ENCODE measurements around the gene COL23A1.
"Not testable (repeated sequence)": the region's sequence is repeated elsewhere in the genome, so short reads cannot be mapped to it uniquely, and the experiment has no call there.

Gene COL23A1

GRCh38 chr5:178230879-178231538 is 359.2 kb downstream of the COL23A1 start:
- no peak for DNase-seq (ENCODE audit: insufficient read length, low spot score)
- TF ChIP-seq POU2F2 (IDR thresholded peaks at IDR 0.05; ENCODE audit: low read depth, low read length) (no peak), POLR2A (IDR thresholded peaks at IDR 0.05; ENCODE audit: low read depth, low read length) (no peak), TAF1 (IDR thresholded peaks at IDR 0.05; ENCODE audit: low read depth, low read length) (no peak), PAX5 (IDR thresholded peaks at IDR 0.05; ENCODE audit: insufficient read depth, low read length, severe bottlenecking) (no peak), SPI1 (IDR thresholded peaks at IDR 0.05; ENCODE audit: low read depth, low read length) (no peak), POLR2AphosphoS5 (IDR thresholded peaks at IDR 0.05; ENCODE audit: low read depth, low read length) (no peak)
- peak; percentile 40 for FAIRE-seq

- TF ChIP-seq SPI1 (IDR thresholded peaks at IDR 0.05; ENCODE audit: low read depth, low read length) = no peak
- TF ChIP-seq POU2F2 (IDR thresholded peaks at IDR 0.05; ENCODE audit: low read depth, low read length) = no peak
- no peak for TF ChIP-seq POLR2AphosphoS5 (IDR thresholded peaks at IDR 0.05; ENCODE audit: low read depth, low read length)
- no peak for TF ChIP-seq TAF1 (IDR thresholded peaks at IDR 0.05; ENCODE audit: low read depth, low read length)
- no peak for TF ChIP-seq PAX5 (IDR thresholded peaks at IDR 0.05; ENCODE audit: insufficient read depth, low read length, severe bottlenecking)
- TF ChIP-seq POLR2A (IDR thresholded peaks at IDR 0.05; ENCODE audit: low read depth, low read length) = no peak
- FAIRE-seq (no peak), DNase-seq (ENCODE audit: insufficient read length, low spot score) (no peak)
Measured at GRCh38 chr5:178229861-178230260, 360.3 kb downstream of the COL23A1 start.

GRCh38 chr5:178229111-178229510 is 361.1 kb downstream of the COL23A1 start:
- not testable (repeated sequence) for DNase-seq (ENCODE audit: insufficient read length, low spot score); FAIRE-seq

- FAIRE-seq (no peak), DNase-seq (ENCODE audit: insufficient read length, low spot score) (no peak)
- no peak for TF ChIP-seq POLR2A (IDR thresholded peaks at IDR 0.05; ENCODE audit: low read depth, low read length)
- no peak for TF ChIP-seq POLR2AphosphoS5 (IDR thresholded peaks at IDR 0.05; ENCODE audit: low read depth, low read length)
- no peak for TF ChIP-seq POU2F2 (IDR thresholded peaks at IDR 0.05; ENCODE audit: low read depth, low read length)
- no peak for TF ChIP-seq PAX5 (IDR thresholded peaks at IDR 0.05; ENCODE audit: insufficient read depth, low read length, severe bottlenecking)
- TF ChIP-seq SPI1 (IDR thresholded peaks at IDR 0.05; ENCODE audit: low read depth, low read length) = no peak
Measured at GRCh38 chr5:178228609-178229008, 361.6 kb downstream of the COL23A1 start.

- DNase-seq (ENCODE audit: insufficient read length, low spot score) = no peak
- no peak for FAIRE-seq
- TF ChIP-seq SPI1 (IDR thresholded peaks at IDR 0.05; ENCODE audit: low read depth, low read length) (no peak), POLR2A (IDR thresholded peaks at IDR 0.05; ENCODE audit: low read depth, low read length) (no peak), PAX5 (IDR thresholded peaks at IDR 0.05; ENCODE audit: insufficient read depth, low read length, severe bottlenecking) (no peak), POLR2AphosphoS5 (IDR thresholded peaks at IDR 0.05; ENCODE audit: low read depth, low read length) (no peak), POU2F2 (IDR thresholded peaks at IDR 0.05; ENCODE audit: low read depth, low read length) (no peak), TAF1 (IDR thresholded peaks at IDR 0.05; ENCODE audit: low read depth, low read length) (no peak)
Measured at GRCh38 chr5:178227929-178228328, 362.3 kb downstream of the COL23A1 start.

GRCh38 chr5:178227138-178227659 is 363.0 kb downstream of the COL23A1 start:
- FAIRE-seq (no peak), DNase-seq (ENCODE audit: insufficient read length, low spot score) (no peak)
- TF ChIP-seq POU2F2 (IDR thresholded peaks at IDR 0.05; ENCODE audit: low read depth, low read length) (no peak), POLR2AphosphoS5 (IDR thresholded peaks at IDR 0.05; ENCODE audit: low read depth, low read length) (no peak), PAX5 (IDR thresholded peaks at IDR 0.05; ENCODE audit: insufficient read depth, low read length, severe bottlenecking) (no peak), SPI1 (IDR thresholded peaks at IDR 0.05; ENCODE audit: low read depth, low read length) (no peak), TAF1 (IDR thresholded peaks at IDR 0.05; ENCODE audit: low read depth, low read length) (no peak), POLR2A (IDR thresholded peaks at IDR 0.05; ENCODE audit: low read depth, low read length) (no peak)

GRCh38 chr5:178225174-178225573 is 365.0 kb downstream of the COL23A1 start:
- DNase-seq (ENCODE audit: insufficient read length, low spot score) (no peak), FAIRE-seq (no peak)
- TF ChIP-seq POLR2AphosphoS5 (IDR thresholded peaks at IDR 0.05; ENCODE audit: low read depth, low read length) = no peak
- no peak for TF ChIP-seq SPI1 (IDR thresholded peaks at IDR 0.05; ENCODE audit: low read depth, low read length)
- no peak for TF ChIP-seq POU2F2 (IDR thresholded peaks at IDR 0.05; ENCODE audit: low read depth, low read length)
- TF ChIP-seq POLR2A (IDR thresholded peaks at IDR 0.05; ENCODE audit: low read depth, low read length) = no peak
- no peak for TF ChIP-seq TAF1 (IDR thresholded peaks at IDR 0.05; ENCODE audit: low read depth, low read length)
- no peak for TF ChIP-seq PAX5 (IDR thresholded peaks at IDR 0.05; ENCODE audit: insufficient read depth, low read length, severe bottlenecking)

- FAIRE-seq (no peak), DNase-seq (ENCODE audit: insufficient read length, low spot score) (no peak)
- TF ChIP-seq POLR2AphosphoS5 (IDR thresholded peaks at IDR 0.05; ENCODE audit: low read depth, low read length) (no peak), TAF1 (IDR thresholded peaks at IDR 0.05; ENCODE audit: low read depth, low read length) (no peak), POU2F2 (IDR thresholded peaks at IDR 0.05; ENCODE audit: low read depth, low read length) (no peak), SPI1 (IDR thresholded peaks at IDR 0.05; ENCODE audit: low read depth, low read length) (no peak), POLR2A (IDR thresholded peaks at IDR 0.05; ENCODE audit: low read depth, low read length) (no peak), PAX5 (IDR thresholded peaks at IDR 0.05; ENCODE audit: insufficient read depth, low read length, severe bottlenecking) (no peak)
Measured at GRCh38 chr5:178224403-178224802, 365.8 kb downstream of the COL23A1 start.

GRCh38 chr5:178223828-178224335 is 366.3 kb downstream of the COL23A1 start:
- DNase-seq (ENCODE audit: insufficient read length, low spot score) (no peak), FAIRE-seq (no peak)
- TF ChIP-seq POU2F2 (IDR thresholded peaks at IDR 0.05; ENCODE audit: low read depth, low read length) (0 out of 2 replicates have a peak, but pooled peaks have one; percentile 37), PAX5 (IDR thresholded peaks at IDR 0.05; ENCODE audit: insufficient read depth, low read length, severe bottlenecking) (no peak)

GRCh38 chr5:178223196-178223773 is 366.9 kb downstream of the COL23A1 start:
- FAIRE-seq (no peak), DNase-seq (ENCODE audit: insufficient read length, low spot score) (no peak)
- TF ChIP-seq SPI1 (IDR thresholded peaks at IDR 0.05; ENCODE audit: low read depth, low read length) = no peak
- no peak for TF ChIP-seq PAX5 (IDR thresholded peaks at IDR 0.05; ENCODE audit: insufficient read depth, low read length, severe bottlenecking)
- TF ChIP-seq POLR2AphosphoS5 (IDR thresholded peaks at IDR 0.05; ENCODE audit: low read depth, low read length) = no peak
- TF ChIP-seq TAF1 (IDR thresholded peaks at IDR 0.05; ENCODE audit: low read depth, low read length) = no peak
- TF ChIP-seq POLR2A (IDR thresholded peaks at IDR 0.05; ENCODE audit: low read depth, low read length) = no peak
